Activated CD4-positive, alpha-beta memory T cell treated with anti-CD3 and anti-CD28 coated beads for 36 hours (primary cell): ENCODE data around the gene OR4N5. TPM values are rescaled to one million over a fixed set of nuclear protein-coding genes. Genes with fewer than 3 reads are reported as not detected.

Source experiments
- total RNA-seq, 2 experiments: library from RNA; stranded (reverse); gene quantifications; one replicate each; pipeline ENCODE4 v1.2.3, GENCODE V29; 2021

OR4N5 gene
- total RNA-seq, 2 experiments from 2014 or later, result not detected

Other genes starting within 250 kb of the OR4N5 start
- not detected for gene OR4K5, start 218.2 kb upstream of the OR4N5 start, total RNA-seq
- not detected for gene OR4K1, start 207.9 kb upstream of the OR4N5 start, total RNA-seq
- not detected for gene OR4K15, start 163.2 kb upstream of the OR4N5 start, total RNA-seq
- gene OR4Q2, start 136.7 kb upstream of the OR4N5 start, total RNA-seq, result not detected
- not detected for gene OR4K14, start 119.5 kb upstream of the OR4N5 start, total RNA-seq
- gene OR4K13, start 102.8 kb upstream of the OR4N5 start, total RNA-seq, result not detected
- not detected for gene OR4L1, start 78.8 kb upstream of the OR4N5 start, total RNA-seq
- not detected for gene OR4K17, start 28.1 kb upstream of the OR4N5 start, total RNA-seq
- gene OR11G2, start 52.1 kb downstream of the OR4N5 start, total RNA-seq, result not detected
- not detected for gene OR11H6, start 84.9 kb downstream of the OR4N5 start, total RNA-seq
- not detected for gene OR11H7, start 90.2 kb downstream of the OR4N5 start, total RNA-seq
- not detected for gene OR11H4, start 100.5 kb downstream of the OR4N5 start, total RNA-seq
- gene TTC5, start 167.1 kb downstream of the OR4N5 start, total RNA-seq, result 10 to 100 TPM; 19.0 to 22.7 TPM
- 10 to 100 TPM; 70.2 to 77.4 TPM for gene CCNB1IP1, start 194.5 kb downstream of the OR4N5 start, total RNA-seq
- gene PARP2, start 204.8 kb downstream of the OR4N5 start, total RNA-seq, result 10 to 100 TPM; 46.3 to 47.3 TPM